Activated CD4-positive, alpha-beta T cell treated with anti-CD3 and anti-CD28 coated beads, Interleukin-2, amount 50 U/mL, for 48 hours (primary cell): ENCODE measurements around the gene SYTL3.
A peak's percentile ranks its signal among the peaks of the same experiment; 100 is the strongest.

Source experiments
- DNase-seq, 2 experiments: peaks; one replicate each; pipeline ENCODE4 v3.0.0-alpha.2; 2020

Gene SYTL3

GRCh38 chr6:158703111-158703836 is 53.4 kb downstream of the SYTL3 start:
- DNase-seq: no peak

DNA sequence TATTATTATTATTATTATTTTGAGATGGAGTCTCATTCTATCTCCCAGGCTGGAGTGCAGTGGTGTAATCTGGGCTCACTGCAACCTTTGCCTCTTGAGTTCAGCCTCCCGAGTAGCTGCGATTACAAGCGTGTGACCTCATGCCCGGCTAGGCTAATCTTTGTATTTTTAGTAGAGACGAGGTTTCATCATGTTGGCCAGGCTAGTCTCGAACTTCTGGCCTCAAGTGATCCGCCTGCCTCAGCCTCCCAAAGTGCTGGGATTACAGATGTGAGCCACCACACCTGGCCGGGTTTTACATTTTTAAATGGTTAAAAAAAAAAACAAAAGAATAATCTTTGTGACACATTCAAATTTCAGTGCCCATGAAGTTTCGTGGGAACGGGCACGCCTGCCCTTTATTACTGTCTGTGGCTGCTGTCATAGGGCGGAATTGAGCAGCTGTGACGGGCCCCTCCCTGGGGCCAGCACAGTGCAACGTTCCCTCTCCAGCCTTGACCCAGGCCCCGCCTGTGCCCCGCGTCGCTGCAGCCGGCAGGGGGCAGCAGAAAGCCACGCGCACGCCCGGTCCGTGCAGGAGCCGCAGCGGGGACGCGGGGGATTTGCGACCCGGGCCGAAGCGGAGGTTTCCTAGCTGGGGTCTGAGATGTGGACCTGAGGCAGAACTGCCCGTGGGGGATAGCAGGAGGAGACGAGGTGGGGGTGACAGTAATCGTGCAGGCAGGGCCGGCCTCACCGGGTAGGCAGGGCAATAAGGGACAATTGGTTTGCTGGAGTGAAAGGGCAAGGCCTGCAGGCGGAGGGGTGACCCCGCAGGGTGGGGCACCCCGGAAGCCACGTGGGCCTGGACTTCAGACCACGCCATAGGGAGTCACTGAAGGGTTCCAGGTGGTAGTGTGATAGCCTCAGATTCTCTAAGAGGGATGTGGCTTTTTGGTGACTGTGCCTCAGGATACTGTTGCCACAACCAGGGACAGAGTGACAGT is 54.3 kb downstream of the SYTL3 start:
- DNase-seq: peak; percentile 73 to 81

GRCh38 chr6:158705386-158706126 is 55.7 kb downstream of the SYTL3 start:
- no peak for DNase-seq

GRCh38 chr6:158706369-158706982 is 56.6 kb downstream of the SYTL3 start:
- DNase-seq: no peak

DNA sequence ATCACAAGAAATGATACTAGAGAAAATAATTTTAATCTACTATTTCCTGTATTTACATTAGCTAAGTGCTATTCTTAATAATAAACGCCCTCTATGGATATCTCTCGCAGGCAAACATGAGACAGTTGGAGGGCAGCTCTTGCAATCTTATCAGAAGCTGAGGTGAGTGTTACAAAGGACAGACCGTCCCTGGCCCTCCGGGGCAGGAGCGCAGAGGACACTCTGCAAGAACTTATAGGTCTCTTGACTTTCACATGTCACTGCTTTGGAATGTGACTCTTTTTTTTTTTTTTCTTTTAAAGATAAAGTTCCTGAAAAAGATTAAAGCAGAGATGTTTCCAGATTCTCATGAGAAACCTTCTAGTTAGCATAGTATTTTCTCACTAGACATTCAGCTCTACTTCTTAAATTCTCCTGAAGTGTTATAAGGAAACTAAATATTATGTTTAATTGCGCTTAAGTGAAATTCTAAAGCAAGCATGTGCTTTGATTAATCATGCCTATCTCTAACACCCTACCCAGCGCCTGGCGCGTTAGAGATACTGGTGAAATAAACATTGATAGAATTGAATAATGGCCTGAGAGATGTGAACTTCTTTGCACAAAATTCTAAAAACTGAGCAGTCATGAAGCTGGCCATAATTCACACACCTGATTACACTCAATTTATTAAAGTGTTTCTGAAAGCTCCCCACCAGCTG is 57.4 kb downstream of the SYTL3 start:
- no peak for DNase-seq

- no peak for DNase-seq
Measured at GRCh38 chr6:158707821-158708195, 58.0 kb downstream of the SYTL3 start.

GRCh38 chr6:158708239-158708638 is 58.4 kb downstream of the SYTL3 start:
- DNase-seq: no peak

GRCh38 chr6:158709809-158710208 is 60.0 kb downstream of the SYTL3 start:
- no peak for DNase-seq

DNA sequence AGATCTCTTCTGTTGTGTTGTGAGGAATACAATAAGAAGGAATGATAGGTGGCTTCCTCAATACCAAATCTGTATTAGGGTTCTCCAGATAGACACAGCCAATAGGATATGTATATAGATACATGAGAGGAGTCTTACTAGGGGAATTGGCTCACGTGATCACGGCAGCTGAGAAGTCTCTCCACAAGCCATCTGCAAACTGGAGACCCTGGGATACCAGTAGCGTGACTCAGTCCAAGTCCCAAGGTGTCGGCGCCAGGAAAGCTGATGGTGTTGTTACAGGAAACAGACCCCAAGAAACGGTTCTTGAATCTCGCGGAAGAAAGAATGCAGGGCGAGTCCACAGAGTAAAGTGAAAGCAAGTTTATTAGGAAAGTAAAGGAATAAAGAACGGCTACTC is 61.4 kb downstream of the SYTL3 start:
- no peak for DNase-seq

- peak in 1 of 2 experiments; percentile 1 for DNase-seq
Measured at GRCh38 chr6:158713469-158713868, 63.6 kb downstream of the SYTL3 start.

DNA sequence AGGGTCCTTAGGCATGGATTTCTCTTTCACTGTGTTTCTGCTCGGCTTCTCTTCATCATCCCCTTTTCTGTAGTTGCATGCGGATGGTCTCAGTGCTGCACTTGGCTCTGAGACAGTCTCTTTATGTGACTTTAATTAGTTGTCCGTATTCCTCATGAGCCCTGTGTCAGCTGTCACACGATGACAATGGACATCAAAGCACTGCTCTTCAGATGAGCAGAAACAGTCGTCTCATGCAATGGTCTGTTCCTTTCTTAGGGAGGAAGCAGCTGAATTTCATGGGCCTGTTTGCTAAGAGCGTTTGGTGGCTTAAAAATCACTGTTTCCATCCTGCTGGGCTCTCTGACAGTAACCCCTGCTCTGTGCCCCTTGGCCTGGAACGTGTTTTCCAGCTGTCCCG is 64.9 kb downstream of the SYTL3 start:
- no peak for DNase-seq

DNA sequence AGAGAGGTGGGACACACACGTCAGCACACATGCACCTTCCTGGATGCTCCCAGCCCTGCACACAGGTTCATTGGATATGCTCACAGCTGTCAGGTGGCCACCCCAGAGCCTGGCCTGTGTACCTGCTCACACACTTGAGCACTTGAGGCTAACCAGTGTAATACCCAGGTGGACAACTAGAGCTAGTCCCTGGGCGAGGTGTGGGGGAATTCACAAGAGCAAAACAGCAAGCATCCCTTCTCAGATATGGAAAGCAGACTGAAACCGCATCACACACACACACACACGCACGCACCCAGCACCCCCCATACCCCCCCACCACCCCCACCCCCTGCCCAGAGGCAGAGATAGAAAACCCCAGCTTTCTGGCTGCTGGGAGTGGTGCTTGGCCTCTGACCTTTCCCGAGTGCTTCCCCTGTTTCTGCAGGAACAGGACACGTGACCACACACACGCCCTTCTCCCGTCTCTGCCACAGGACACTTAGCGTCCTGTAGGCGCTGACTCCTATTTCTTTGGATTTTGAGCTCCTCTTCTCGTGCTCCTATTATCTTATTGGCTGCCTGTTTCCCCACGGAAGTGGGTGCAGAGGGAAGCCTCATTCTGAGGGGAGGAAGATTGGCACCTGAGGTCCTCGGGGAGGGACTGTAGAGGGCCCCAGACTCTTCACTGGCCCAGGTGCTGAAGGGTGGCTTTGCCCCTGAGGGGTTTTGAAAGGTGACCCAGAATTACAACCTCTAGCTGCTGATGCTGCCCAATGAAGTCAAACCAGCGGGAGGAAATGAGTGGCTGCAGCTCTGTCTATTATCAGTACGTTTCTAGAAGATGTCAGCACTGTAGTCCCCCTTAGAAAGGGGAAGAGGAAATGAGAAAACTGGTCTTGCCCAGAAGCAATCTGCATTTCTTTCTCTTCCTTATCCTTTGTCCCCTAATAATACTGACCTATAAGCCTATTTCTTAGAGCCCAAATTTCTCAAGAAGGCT is 65.8 kb downstream of the SYTL3 start:
- DNase-seq: no peak

- DNase-seq: no peak
Measured at GRCh38 chr6:158717341-158718330, 67.8 kb downstream of the SYTL3 start.

- no peak for DNase-seq
Measured at GRCh38 chr6:158718461-158719046, 68.7 kb downstream of the SYTL3 start.

DNA sequence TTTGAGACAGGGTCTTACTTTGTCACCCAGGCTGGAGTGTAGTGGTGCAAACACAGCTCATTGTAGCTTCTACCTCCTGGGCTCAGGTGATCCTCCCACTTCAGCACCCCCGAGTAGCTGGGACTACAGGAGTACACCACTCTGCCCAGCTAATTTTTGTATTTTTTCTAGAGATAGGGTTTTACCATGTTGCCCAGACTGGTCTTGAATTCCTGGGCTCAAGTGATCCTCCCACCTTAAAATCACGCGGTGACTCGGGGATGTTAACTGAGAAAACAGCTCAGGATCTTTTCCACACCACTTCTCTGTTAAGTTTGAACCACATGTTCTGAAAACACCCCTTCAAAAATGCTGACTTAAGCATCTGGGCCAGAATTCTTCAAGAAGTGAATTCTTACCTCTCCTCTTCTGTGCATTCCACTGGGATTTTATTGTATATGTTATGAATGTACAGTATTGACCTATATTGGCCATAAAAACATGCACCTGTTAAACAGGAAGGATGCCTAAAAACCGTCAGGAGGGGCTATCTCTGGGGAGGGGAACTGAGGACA is 72.4 kb downstream of the SYTL3 start:
- no peak for DNase-seq

DNA sequence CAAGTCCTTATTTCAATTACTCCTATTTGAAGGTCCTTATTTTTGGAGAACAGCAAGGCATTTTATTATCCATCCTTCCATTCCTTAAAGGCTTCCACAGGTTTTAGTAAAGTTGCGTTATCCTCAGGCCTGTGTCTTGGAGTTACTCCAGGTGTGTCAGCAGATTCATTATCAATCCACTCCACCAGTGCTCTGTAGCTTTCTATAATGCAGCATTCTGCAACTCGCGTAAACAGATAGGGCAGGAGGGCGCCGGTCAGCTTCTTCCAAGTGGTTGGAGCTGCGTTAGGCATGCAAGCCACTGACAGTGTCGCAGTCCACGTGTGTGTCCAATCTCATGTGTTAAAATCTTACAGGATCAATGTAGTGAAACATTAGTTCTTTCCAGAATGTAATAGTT is 75.8 kb downstream of the SYTL3 start:
- no peak for DNase-seq

DNA sequence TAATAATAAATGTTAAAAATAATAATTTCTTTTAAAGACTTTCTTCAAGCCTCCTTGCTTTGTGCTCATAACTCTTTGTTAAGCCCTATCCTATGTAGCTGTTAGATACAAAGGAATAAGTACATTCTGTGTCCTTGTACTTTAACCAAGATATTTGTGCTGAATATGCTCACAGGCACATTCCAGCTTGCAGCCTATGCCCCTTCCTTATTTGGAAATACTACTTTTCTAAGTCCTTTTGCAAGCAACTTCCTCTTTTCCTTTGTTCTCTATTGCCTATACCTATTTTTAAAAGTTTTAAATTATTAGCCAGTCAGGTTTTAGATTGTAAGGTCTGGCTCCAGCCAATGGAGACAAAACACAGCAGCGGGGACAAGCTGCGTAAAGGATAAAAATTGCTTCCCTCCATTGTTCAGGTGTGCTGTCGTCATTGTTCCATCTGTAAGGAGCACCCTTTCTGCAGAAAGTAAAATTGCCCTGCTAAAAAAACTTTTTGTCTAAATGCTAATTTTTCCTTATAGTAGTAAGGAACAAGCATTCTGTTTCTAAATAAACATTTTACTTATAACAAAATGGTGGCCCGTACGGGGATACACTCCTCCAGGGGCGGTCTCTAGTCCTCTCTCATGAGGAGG is 80.2 kb downstream of the SYTL3 start:
- no peak for DNase-seq

- no peak for DNase-seq
Measured at GRCh38 chr6:158730541-158730907, 80.7 kb downstream of the SYTL3 start.
